Neural progenitor cell (in vitro differentiated cells): Measurements from ENCODE around the gene RASGEF1B. TPM values are rescaled to one million over a fixed set of nuclear protein-coding genes. Genes with fewer than 3 reads are reported as not detected.

ENCODE experiments used
- DNase-seq: peaks from one replicate; pipeline ENCODE4 v3.0.0-alpha.2; 2016; ENCODE audit warnings: low spot score
- H2AFZ ChIP-seq: fragments of 200-600 bp; sonication (generic); replicated peaks from 2 replicates; pipeline ENCODE4 v1.6.1; 2016; ENCODE audit warnings: antibody characterized with exemption
- H3F3A ChIP-seq: fragments of 200-600 bp; sonication (generic); 2 replicates; pipeline ENCODE4 v1.6.1; 2016; ENCODE audit warnings: antibody characterized with exemption, low read depth
- H3K27ac ChIP-seq: fragments of 200-600 bp; sonication (generic); 2 replicates; pipeline ENCODE4 v1.5.1; 2016; ENCODE audit warnings: mild to moderate bottlenecking
- H3K27me3 ChIP-seq: fragments of 200-600 bp; sonication (generic); 2 replicates; pipeline ENCODE4 v1.6.1; 2016; ENCODE audit warnings: mild to moderate bottlenecking, moderate library complexity
- H3K36me3 ChIP-seq: fragments of 200-600 bp; sonication (generic); 2 replicates; pipeline ENCODE4 v1.5.1; 2016
- H3K4me1 ChIP-seq: fragments of 200-600 bp; sonication (generic); 2 replicates; pipeline ENCODE4 v1.6.1; 2016; ENCODE audit warnings: mixed run types
- H3K4me2 ChIP-seq: fragments of 200-600 bp; sonication (generic); 2 replicates; pipeline ENCODE4 v1.6.1; 2016
- H3K4me3 ChIP-seq: fragments of 200-600 bp; sonication (generic); 2 replicates; pipeline ENCODE4 v1.5.1; 2016
- H3K79me2 ChIP-seq: fragments of 200-600 bp; sonication (generic); 2 replicates; pipeline ENCODE4 v1.6.1; 2016; ENCODE audit warnings: low read depth
- H3K9ac ChIP-seq: fragments of 200-600 bp; sonication (generic); 2 replicates; pipeline ENCODE4 v1.6.1; 2016
- H3K9me3 ChIP-seq: fragments of 200-600 bp; sonication (generic); 2 replicates; pipeline ENCODE4 v1.5.1; 2016; ENCODE audit warnings: low read depth
- H4K20me1 ChIP-seq: fragments of 200-600 bp; sonication (generic); 2 replicates; pipeline ENCODE4 v1.6.1; 2016; ENCODE audit warnings: low read depth
- H3K27ac Mint-ChIP-seq: 3 replicates; pipeline ENCODE4 v1.8.0; 2021; ENCODE audit warnings: mixed read lengths
- H3K27me3 Mint-ChIP-seq: 2 replicates; pipeline ENCODE4 v1.8.0; 2022; ENCODE audit warnings: low read depth, mild to moderate bottlenecking, inconsistent platforms, moderate library complexity, mixed read lengths; ENCODE audit not compliant: insufficient read depth
- H3K36me3 Mint-ChIP-seq: 3 replicates; pipeline ENCODE4 v1.8.0; 2021; ENCODE audit warnings: mixed read lengths
- H3K4me1 Mint-ChIP-seq: 3 replicates; pipeline ENCODE4 v1.8.0; 2021; ENCODE audit warnings: mixed read lengths
- H3K4me3 Mint-ChIP-seq: 3 replicates; pipeline ENCODE4 v1.8.0; 2021; ENCODE audit warnings: mild to moderate bottlenecking, moderate library complexity, mixed read lengths
- H3K9me3 Mint-ChIP-seq: 3 replicates; pipeline ENCODE4 v1.8.0; 2020; ENCODE audit warnings: mixed read lengths
- CTCF ChIP-seq: fragments of 200-600 bp; sonication (generic); IDR thresholded peaks from 2 replicates; pipeline ENCODE4 v1.5.1; 2017; ENCODE audit warnings: antibody characterized with exemption, mild to moderate bottlenecking
- EZH2 ChIP-seq: fragments of 200-600 bp; sonication (generic); IDR thresholded peaks from 2 replicates; pipeline ENCODE4 v1.6.1; 2017; ENCODE audit warnings: antibody characterized with exemption, mild to moderate bottlenecking, moderate library complexity
- EZH2phosphoT487 ChIP-seq: fragments of 200-600 bp; sonication (generic); IDR thresholded peaks from 2 replicates; pipeline ENCODE4 v1.6.1; 2017; ENCODE audit warnings: antibody characterized with exemption
- total RNA-seq: library from RNA; depleted of rRNA; stranded (reverse); fragments of >200 nt; gene quantifications from 2 replicates; pipeline ENCODE4 v1.2.3, GENCODE V29; 2015; ENCODE audit warnings: low replicate concordance

The RASGEF1B gene
- total RNA-seq, 1 donor from 2014 or later, result 9.4 TPM

GRCh38 chr4:81512001-81512756 is 40.5 kb upstream of the RASGEF1B start:
- Histone ChIP-seq H3K36me3 (no peaks in the 10 kb centered on the region), H3K27ac (no peak overlapping the region), H3K4me1 (peaks cover 37% of the 10 kb centered on the region), H3K9ac (no peak overlapping the region), H3K4me2 (peak overlapping the region; percentile 64), H3K4me3 (no peak overlapping the region), H3K79me2 (no peaks in the 10 kb centered on the region), H4K20me1 (no peaks in the 10 kb centered on the region), H3K27me3 (no peaks in the 10 kb centered on the region), H2AFZ (no peak overlapping the region), H3K9me3 (no peaks in the 10 kb centered on the region), H3F3A (no peaks in the 10 kb centered on the region)
- Mint-ChIP-seq H3K27me3 (peaks cover 3% of the 10 kb centered on the region), H3K27ac (peak overlapping the region; percentile 48), H3K9me3 (no peaks in the 10 kb centered on the region), H3K4me3 (no peak overlapping the region), H3K36me3 (peaks cover 2% of the 10 kb centered on the region), H3K4me1 (peaks cover 49% of the 10 kb centered on the region)
- TF ChIP-seq CTCF, result no peak
- TF ChIP-seq EZH2, result no peak
- no peak for TF ChIP-seq EZH2phosphoT487
- no peak for DNase-seq

GRCh38 chr4:81510643-81511178 is 39.0 kb upstream of the RASGEF1B start:
- Mint-ChIP-seq H3K4me1 (peaks cover 49% of the 10 kb centered on the region), H3K36me3 (peaks cover 2% of the 10 kb centered on the region), H3K9me3 (no peaks in the 10 kb centered on the region), H3K4me3 (no peak overlapping the region), H3K27me3 (peaks cover 2% of the 10 kb centered on the region), H3K27ac (no peak overlapping the region)
- no peaks in the 10 kb centered on the region for H3K27me3 ChIP-seq
- H3K4me2 ChIP-seq, result no peak overlapping the region
- H3F3A ChIP-seq, result no peaks in the 10 kb centered on the region
- H3K9me3 ChIP-seq, result no peaks in the 10 kb centered on the region
- DNase-seq, result no peak
- no peak overlapping the region for H3K9ac ChIP-seq
- H2AFZ ChIP-seq, result no peak overlapping the region
- H3K4me3 ChIP-seq, result no peak overlapping the region
- no peaks in the 10 kb centered on the region for H3K79me2 ChIP-seq
- TF ChIP-seq EZH2phosphoT487 (no peak), CTCF (no peak), EZH2 (no peak)
- H4K20me1 ChIP-seq, result no peaks in the 10 kb centered on the region
- H3K27ac ChIP-seq, result no peak overlapping the region
- H3K36me3 ChIP-seq, result no peaks in the 10 kb centered on the region
- peaks cover 37% of the 10 kb centered on the region for H3K4me1 ChIP-seq

GRCh38 chr4:81509822-81510221 is 38.1 kb upstream of the RASGEF1B start:
- Histone ChIP-seq H3K9me3 (no peaks in the 10 kb centered on the region), H3K4me3 (no peak overlapping the region), H3K36me3 (no peaks in the 10 kb centered on the region), H3K27ac (no peak overlapping the region), H4K20me1 (no peaks in the 10 kb centered on the region), H3K4me1 (peaks cover 39% of the 10 kb centered on the region), H3K4me2 (no peak overlapping the region), H3K9ac (no peak overlapping the region), H3K79me2 (no peaks in the 10 kb centered on the region), H2AFZ (no peak overlapping the region), H3K27me3 (no peaks in the 10 kb centered on the region), H3F3A (no peaks in the 10 kb centered on the region)
- H3K9me3 Mint-ChIP-seq, result no peaks in the 10 kb centered on the region
- H3K36me3 Mint-ChIP-seq, result no peaks in the 10 kb centered on the region
- TF ChIP-seq CTCF, result no peak
- TF ChIP-seq EZH2phosphoT487, result no peak
- no peak for TF ChIP-seq EZH2
- H3K4me1 Mint-ChIP-seq, result peaks cover 49% of the 10 kb centered on the region
- H3K27ac Mint-ChIP-seq, result no peak overlapping the region
- H3K27me3 Mint-ChIP-seq, result peaks cover 2% of the 10 kb centered on the region
- H3K4me3 Mint-ChIP-seq, result no peak overlapping the region
- no peak for DNase-seq
